C4-2B (cell line): ENCODE measurements around the gene PEPD.

Experiments
- CTCF ChIP-seq: fragments of 450-650 bp; conservative IDR thresholded peaks from 2 replicates; pipeline ENCODE4 v1.5.1; 2017; ENCODE audit warnings: mild to moderate bottlenecking
- ZFX ChIP-seq: fragments of 450-650 bp; IDR thresholded peaks from 2 replicates; pipeline ENCODE4 v1.6.1; 2017

- TF ChIP-seq CTCF, result no peak
- no peak for TF ChIP-seq ZFX
Observed at GRCh38 chr19:33569821-33570220, 48.2 kb upstream of the PEPD start.
